OCI-LY7 (cell line): ENCODE measurements around the gene SH2D7. TPM values are rescaled to one million over a fixed set of nuclear protein-coding genes. Genes with fewer than 3 reads are reported as not detected.

ENCODE experiments used
- BruUV-seq: library from RNA; stranded (reverse); fragments of 400-500 nt; replicated peaks from 2 replicates; lab custom pipeline; 2021; lab: Mats Ljungman, UMichigan
- CTCF ChIA-PET: fragments of 300-600 bp; sonication (Branson Sonifier 250); formaldehyde crosslinking; loops from one replicate; lab custom pipeline; 2022; ENCODE audit warnings: antibody characterized with exemption; ENCODE audit not compliant: unreplicated experiment; lab: Charles Lee
- POLR2A ChIA-PET: fragments of 300-600 bp; sonication (Branson Sonifier 250); formaldehyde crosslinking; loops from one replicate; lab custom pipeline; 2022; ENCODE audit warnings: antibody characterized with exemption; lab: Charles Lee
- DNase-seq: peaks from one replicate; pipeline ENCODE4 v3.0.0-alpha.2; 2015; ENCODE audit warnings: low spot score
- H2AFZ ChIP-seq: fragments of 200-600 bp; sonication (generic), shearing (Covaris generic); 2 replicates; pipeline ENCODE4 v1.6.1; 2014; ENCODE audit warnings: mild to moderate bottlenecking, antibody characterized with exemption, low read length, moderate library complexity
- H3K27ac ChIP-seq: fragments of 200-600 bp; sonication (generic); 2 replicates; pipeline ENCODE4 v1.5.1; 2014; ENCODE audit warnings: mixed run types, low read depth, mild to moderate bottlenecking, moderate library complexity, low read length, inconsistent platforms; ENCODE audit not compliant: poor library complexity, severe bottlenecking
- H3K36me3 ChIP-seq: fragments of 200-600 bp; sonication (generic); 2 replicates; pipeline ENCODE4 v1.6.1; 2014; ENCODE audit warnings: mild to moderate bottlenecking, antibody characterized with exemption, low read length, moderate library complexity, mixed read lengths; ENCODE audit not compliant: insufficient read depth
- H3K4me1 ChIP-seq: fragments of 200-600 bp; sonication (generic); 2 replicates; pipeline ENCODE4 v1.5.1; 2014; ENCODE audit warnings: mild to moderate bottlenecking, low read length; ENCODE audit not compliant: insufficient read depth, poor library complexity, severe bottlenecking
- H3K4me2 ChIP-seq: fragments of 200-600 bp; sonication (generic); 2 replicates; pipeline ENCODE4 v1.6.1; 2014; ENCODE audit warnings: mild to moderate bottlenecking, low read length
- H3K4me3 ChIP-seq: fragments of 200-600 bp; sonication (generic); 2 replicates; pipeline ENCODE4 v1.5.1; 2014; ENCODE audit warnings: mild to moderate bottlenecking, low read depth, low read length; ENCODE audit not compliant: poor library complexity, severe bottlenecking
- H3K79me2 ChIP-seq: fragments of 200-600 bp; sonication (generic); 2 replicates; pipeline ENCODE4 v1.6.1; 2016; ENCODE audit warnings: low read depth, mild to moderate bottlenecking, low read length, moderate library complexity, mixed read lengths; ENCODE audit not compliant: insufficient read depth
- H3K9me2 ChIP-seq: fragments of 200-600 bp; sonication (generic); 2 replicates; pipeline ENCODE4 v1.6.1; 2016; ENCODE audit warnings: mild to moderate bottlenecking, low read length, mixed read lengths; ENCODE audit not compliant: insufficient read depth
- H3K9me3 ChIP-seq: fragments of 200-600 bp; sonication (generic); 2 replicates; pipeline ENCODE4 v1.6.1; 2014; ENCODE audit warnings: mild to moderate bottlenecking, mixed run types, low read length, mixed read lengths
- H4K20me1 ChIP-seq: fragments of 200-600 bp; sonication (generic); 2 replicates; pipeline ENCODE4 v1.6.1; 2014; ENCODE audit warnings: mild to moderate bottlenecking, antibody characterized with exemption, low read length, moderate library complexity, mixed read lengths; ENCODE audit not compliant: insufficient read depth
- EZH2phosphoT487 ChIP-seq: fragments of 200-600 bp; sonication (generic); IDR thresholded peaks from 2 replicates; pipeline ENCODE4 v1.6.1; 2018; ENCODE audit warnings: low read depth, borderline replicate concordance, mild to moderate bottlenecking, mixed run types, antibody characterized with exemption, low read length, moderate library complexity, mixed read lengths
- intact Hi-C: fragments of 100-400 bp; cut with micrococcal nuclease; formaldehyde crosslinking; loops from one replicate; pipeline ENCODE4 v1.10.0; 2022; ENCODE audit not compliant: unreplicated experiment
- total RNA-seq, 2 experiments: library from RNA; depleted of rRNA in 1 of 2; stranded (reverse); fragments of >200 nt in 1 of 2; shearing (Covaris generic) in 1 of 2; gene quantifications; 2 replicates each; pipeline ENCODE4 v1.2.3, GENCODE V29; 2014 to 2022
- TF ChIP-seq, protein P1 (sequence below): fragments of 200-600 bp; sonication (generic); conservative IDR thresholded peaks from 2 replicates; pipeline ENCODE4 v1.5.1; 2014; ENCODE audit warnings: mild to moderate bottlenecking, antibody characterized with exemption, low read length, moderate library complexity, mixed read lengths

The SH2D7 gene
- total RNA-seq, 2 experiments from 2014 or later: not detected

DNA sequence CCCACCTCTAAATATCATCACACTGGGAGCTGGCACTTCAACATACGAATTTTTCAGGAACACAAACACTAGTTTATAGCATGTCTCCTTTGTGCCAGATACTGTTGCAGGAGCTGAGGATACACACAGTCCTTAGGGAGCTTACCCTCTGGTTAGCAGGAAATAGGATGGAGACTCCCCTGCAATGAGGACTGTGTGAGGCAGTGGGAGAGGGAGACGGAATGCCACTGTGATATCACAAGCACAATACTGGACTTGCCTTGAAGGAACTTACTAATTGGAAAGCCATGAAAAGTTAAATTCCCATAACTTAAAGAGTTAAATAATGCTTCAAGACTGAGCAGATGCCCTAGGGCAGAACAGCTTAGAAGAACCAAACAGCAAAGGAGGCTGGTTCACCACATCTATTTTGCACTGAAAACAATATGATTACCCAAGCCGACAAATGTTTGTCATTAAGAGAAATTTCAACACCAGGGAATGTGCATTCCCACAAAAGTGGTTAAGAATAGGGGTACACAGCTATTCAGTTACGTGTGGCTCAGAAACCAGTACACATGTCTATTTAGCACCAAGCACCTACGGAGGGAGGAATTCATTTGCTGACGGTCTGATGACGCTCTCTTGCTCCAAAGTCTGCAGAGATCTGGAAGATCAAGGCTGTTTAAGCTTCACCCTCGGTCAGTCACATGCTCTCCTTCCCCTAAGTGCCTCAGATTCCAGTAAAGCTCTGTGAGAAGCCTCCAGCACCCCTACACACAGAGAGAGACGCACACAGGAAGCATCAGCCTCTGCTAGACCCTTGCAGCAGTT, 20.1 kb upstream of the SH2D7 start:
- no peak overlapping the region for H3K27ac ChIP-seq
- peaks cover 93% of the 10 kb centered on the region for H3K79me2 ChIP-seq
- DNase-seq: no peak
- ChIA-PET CTCF (no interaction called here), POLR2A (interaction anchor here (0.8 to 1.7 kb wide), 6 partner anchors 10 to 102 kb away, joined by 4 to 6 read pairs (median 4); no protein-coding TSS in a partner anchor)
- no peaks in the 10 kb centered on the region for H3K9me2 ChIP-seq
- TF ChIP-seq, protein P1, sequence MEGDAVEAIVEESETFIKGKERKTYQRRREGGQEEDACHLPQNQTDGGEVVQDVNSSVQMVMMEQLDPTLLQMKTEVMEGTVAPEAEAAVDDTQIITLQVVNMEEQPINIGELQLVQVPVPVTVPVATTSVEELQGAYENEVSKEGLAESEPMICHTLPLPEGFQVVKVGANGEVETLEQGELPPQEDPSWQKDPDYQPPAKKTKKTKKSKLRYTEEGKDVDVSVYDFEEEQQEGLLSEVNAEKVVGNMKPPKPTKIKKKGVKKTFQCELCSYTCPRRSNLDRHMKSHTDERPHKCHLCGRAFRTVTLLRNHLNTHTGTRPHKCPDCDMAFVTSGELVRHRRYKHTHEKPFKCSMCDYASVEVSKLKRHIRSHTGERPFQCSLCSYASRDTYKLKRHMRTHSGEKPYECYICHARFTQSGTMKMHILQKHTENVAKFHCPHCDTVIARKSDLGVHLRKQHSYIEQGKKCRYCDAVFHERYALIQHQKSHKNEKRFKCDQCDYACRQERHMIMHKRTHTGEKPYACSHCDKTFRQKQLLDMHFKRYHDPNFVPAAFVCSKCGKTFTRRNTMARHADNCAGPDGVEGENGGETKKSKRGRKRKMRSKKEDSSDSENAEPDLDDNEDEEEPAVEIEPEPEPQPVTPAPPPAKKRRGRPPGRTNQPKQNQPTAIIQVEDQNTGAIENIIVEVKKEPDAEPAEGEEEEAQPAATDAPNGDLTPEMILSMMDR: no peak
- TF ChIP-seq EZH2phosphoT487: no peak
- H4K20me1 ChIP-seq: 0 out of 2 replicates have a peak, but pooled peaks cover 7% of the 10 kb centered on the region
- peaks cover 64% of the 10 kb centered on the region for H3K4me1 ChIP-seq
- H3K4me2 ChIP-seq: peak overlapping the region; percentile 8; the same call in 1 of the 2 replicates
- H3K36me3 ChIP-seq: peaks cover 16% of the 10 kb centered on the region; the same call in 1 of the 2 replicates
- H2AFZ ChIP-seq: no peak overlapping the region
- no peaks in the 10 kb centered on the region for H3K9me3 ChIP-seq
- H3K4me3 ChIP-seq: no peak overlapping the region
- no TSS peak for BruUV-seq
- intact Hi-C loops: no loop called here

DNA sequence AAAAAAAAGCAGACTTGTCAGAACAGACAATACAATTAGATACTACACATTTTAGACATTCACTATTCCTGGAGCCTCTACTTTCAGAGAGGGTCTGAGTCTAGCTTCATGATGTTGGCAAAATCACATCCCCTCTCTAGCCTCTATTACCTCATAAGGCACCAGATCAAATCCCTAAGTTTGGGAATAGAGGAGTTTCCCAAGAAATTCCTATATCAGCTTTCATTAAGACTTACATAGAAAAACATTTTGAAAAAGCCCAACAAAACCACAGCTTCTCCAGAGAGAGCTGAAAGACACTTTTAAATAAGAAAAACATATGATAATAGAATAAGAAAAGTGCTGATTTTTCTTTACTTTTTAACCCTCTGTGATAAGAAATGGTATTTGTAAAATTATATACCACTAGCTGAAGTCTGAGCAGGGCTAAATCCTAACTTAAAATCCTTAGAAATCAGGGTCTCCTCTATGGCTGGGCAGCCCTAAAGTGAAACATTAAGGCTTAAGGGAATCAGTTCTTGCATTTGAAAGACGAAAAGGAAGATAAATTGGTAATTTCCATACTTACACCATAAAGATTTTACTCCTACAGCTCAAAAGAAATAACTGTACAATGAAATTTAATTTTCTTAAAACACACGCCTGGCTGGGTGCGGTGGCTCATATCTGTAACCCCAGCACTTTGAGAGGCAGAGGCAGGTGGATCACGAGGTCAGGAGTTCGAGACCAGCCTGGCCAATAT, 19.1 kb upstream of the SH2D7 start:
- no TSS peak for BruUV-seq
- H3K4me2 ChIP-seq: peak overlapping the region; percentile 8; the same call in 1 of the 2 replicates
- TF ChIP-seq EZH2phosphoT487: no peak
- TF ChIP-seq, protein P1: no peak
- POLR2A ChIA-PET: interaction anchor here (0.6 to 1.7 kb wide), 5 partner anchors 14 to 101 kb away, joined by 3 to 6 read pairs (median 4); no protein-coding TSS in a partner anchor
- peaks cover 60% of the 10 kb centered on the region for H3K4me1 ChIP-seq
- H3K36me3 ChIP-seq: peaks cover 16% of the 10 kb centered on the region; the same call in 1 of the 2 replicates
- CTCF ChIA-PET: no interaction called here
- H4K20me1 ChIP-seq: 0 out of 2 replicates have a peak, but pooled peaks cover 7% of the 10 kb centered on the region
- DNase-seq: no peak
- no peak overlapping the region for H2AFZ ChIP-seq
- H3K79me2 ChIP-seq: peaks cover 84% of the 10 kb centered on the region
- H3K27ac ChIP-seq: no peak overlapping the region
- no peaks in the 10 kb centered on the region for H3K9me2 ChIP-seq
- no peaks in the 10 kb centered on the region for H3K9me3 ChIP-seq
- intact Hi-C loops: no loop called here
- H3K4me3 ChIP-seq: no peak overlapping the region
